HG03064 (cell line): Measurements from ENCODE around the gene TEX52.
"Not testable (repeated sequence)": the region's sequence is repeated elsewhere in the genome, so short reads cannot be mapped to it uniquely, and the experiment has no call there.

Experiments
- ATAC-seq: cut with Tn5 transposase; IDR thresholded peaks from one replicate; pipeline ENCODE4 v1.9.1; 2021; ENCODE audit warnings: low read depth; ENCODE audit not compliant: unreplicated experiment

Gene TEX52

DNA sequence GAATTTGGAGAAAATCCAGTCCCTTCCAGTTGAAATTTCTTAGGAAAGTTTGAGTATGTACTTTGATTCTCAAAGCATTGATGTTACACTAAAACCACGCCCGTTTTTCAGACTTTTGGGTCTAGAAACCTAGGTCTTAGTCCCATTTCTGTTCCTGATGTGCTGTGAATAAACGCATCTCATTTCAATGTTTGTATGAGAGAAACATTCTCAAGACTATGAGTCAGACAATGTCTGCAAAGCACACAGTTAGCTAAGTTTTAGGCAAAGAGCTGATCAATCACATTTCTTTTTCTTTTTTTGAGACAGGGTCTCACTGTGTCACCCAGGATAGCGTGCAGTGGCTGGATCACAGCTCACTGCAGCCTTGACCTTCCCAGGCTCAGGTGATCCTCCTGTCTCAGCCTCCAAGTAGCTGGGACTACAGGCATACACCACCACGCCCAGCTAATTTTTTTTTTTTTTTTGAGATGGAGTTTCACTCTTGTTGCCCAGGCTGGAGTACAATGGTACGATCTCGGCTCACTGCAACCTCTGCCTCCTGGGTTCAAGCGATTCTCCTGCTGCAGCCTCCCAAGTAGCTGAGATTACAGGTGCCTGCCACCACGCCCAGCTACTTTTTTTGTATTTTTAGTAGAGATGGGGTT, 12.3 kb upstream of the TEX52 start:
- not testable (repeated sequence) for ATAC-seq

GRCh38 chr12:2864198-2864597, 7.4 kb upstream of the TEX52 start:
- ATAC-seq, result no peak

DNA sequence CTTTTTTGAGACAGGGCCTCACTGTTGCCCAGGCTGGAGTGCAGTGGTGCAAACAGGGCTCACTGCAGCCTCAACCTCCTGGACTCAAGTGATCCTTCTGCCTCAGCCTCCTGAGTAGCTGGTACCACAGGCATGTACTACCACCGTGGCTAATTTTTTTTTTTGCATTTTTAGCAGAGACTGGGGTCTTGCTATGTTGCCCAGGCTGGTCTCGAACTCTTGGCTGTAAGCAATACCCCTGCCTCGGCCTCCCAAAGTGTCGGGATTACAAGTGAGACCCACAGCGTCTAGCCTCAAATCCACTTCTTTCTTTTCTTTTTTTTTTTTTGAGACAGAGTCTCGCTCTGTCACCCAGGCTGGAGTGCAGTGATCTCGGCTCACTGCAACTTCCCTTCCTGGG, 6.6 kb upstream of the TEX52 start:
- not testable (repeated sequence) for ATAC-seq

DNA sequence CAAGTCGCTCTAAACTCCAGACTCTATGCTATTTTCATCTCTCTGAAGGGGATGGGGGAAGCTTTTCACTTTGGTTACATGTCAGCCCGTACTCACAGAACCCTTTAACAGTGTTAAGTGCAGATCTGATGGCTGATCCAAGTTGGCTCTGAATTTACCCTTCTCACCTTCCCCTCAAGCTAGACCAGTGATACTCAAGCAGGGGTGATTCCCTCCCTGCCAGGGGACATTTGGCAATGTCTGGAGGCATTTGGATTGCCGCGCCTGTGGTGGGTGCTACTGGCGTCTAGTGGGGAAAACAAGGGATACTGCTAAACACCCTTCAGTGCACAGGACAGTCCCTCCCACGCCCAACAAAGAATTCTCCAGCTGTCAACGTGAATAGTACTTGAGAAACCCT, 6.0 kb upstream of the TEX52 start:
- no peak for ATAC-seq

DNA sequence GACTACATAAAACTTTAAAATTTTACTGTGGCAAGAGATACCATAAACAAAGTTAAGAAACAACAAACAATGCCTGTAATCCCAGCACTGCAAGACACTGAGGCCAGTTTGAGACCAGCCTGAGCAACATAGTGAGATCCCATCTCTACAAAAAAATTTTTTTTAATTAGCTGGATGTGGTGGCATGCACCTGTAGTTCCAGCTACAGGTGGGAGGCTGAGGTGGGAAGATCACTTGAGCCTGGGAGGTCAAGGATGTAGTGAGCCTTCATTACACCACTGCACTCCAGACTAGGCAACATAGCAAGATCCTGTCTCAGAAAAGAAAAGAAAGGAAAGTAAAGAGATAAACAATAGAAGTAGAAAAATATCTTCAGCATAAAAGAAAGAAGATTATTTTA, 3.3 kb upstream of the TEX52 start:
- ATAC-seq, result no peak

DNA sequence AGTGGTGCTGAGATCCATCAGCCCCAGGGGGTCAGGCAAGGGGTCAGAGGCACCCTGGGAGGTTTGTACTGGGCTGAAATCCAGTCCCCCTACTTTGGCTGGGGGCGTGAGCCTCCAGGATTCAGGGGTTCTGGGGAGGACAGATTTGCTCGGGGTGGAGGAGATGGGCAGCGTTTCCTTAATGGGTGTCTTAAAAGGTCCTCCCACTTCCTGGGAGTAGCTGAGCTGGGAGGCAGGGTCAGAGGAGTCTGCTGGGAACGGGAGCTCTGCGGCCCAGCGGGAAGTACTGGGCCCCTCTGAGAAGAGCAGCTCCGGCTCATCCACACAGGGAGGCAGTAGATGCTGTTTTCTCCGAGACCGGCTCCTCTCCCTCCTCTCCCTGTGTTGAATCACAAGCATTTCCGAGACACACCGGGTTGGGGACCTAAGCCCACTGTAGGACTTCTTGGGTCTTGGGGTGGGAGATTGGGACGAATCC, 2.1 kb upstream of the TEX52 start:
- no peak for ATAC-seq

GRCh38 chr12:2858334-2858733, 1.5 kb upstream of the TEX52 start:
- no peak for ATAC-seq

- no peak for ATAC-seq
Measured at GRCh38 chr12:2857576-2857975, 737 bp upstream of the TEX52 start.

GRCh38 chr12:2856051-2856450, 788 bp downstream of the TEX52 start:
- ATAC-seq, result no peak

- ATAC-seq, result no peak
Measured at GRCh38 chr12:2855546-2855945, 1.3 kb downstream of the TEX52 start.

DNA sequence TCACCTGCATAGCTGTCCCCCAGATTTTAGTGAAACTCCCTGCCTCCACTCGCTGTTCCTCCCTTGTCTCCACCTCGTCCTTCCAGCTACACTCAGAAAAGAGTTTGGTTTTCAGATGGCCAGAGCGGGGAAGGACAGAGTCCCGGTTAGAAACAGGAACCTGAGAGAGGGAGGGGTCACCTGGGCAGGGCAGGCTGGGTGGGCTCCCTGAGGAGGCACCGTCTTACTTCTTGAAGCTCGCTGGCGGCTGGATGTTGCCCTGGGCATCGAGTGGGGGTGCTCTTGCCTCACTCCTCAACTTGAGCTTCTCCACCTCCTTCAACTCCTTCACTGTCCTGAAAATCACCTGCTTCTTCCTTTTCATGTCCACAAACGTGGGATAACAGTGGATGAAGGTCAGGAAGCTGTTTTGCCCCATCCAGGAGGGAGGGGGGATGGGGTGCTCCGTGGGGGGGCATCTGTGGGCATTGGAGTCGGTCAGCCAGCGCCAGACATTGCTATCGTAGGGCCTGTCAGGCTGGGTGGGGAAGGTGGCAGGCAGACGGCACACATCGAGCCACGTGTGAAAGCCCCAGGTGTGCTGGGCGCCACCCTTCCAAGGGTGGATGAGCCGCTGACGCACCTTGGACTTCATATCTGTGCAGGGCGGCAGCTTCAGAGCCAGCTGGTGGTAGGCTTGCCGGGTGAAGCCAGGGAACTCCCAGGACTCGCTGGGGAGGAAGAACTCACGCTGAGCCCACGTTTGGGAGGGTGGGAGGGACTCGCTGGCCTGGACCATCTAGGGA, 2.0 kb downstream of the TEX52 start:
- no peak for ATAC-seq

DNA sequence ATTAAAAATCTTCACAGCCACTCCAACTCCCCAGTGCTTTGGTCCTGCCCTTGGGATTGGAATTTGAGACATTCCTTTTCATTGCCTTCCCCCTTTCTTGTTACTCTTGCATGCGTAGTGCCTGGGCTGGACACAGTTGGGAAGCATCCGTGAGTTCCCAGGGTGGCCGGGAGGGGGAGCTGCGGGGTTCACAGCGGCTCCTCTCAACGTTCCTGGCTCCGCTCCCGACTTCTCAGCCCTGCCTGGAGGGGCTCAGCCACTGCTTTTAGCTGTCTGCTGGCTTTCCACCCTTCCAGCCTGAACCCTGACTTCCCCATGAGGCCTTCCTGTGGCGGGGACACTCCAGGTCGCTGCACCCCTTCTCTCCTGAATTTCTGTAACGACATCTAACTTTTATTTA, 3.2 kb downstream of the TEX52 start:
- ATAC-seq, result no peak

DNA sequence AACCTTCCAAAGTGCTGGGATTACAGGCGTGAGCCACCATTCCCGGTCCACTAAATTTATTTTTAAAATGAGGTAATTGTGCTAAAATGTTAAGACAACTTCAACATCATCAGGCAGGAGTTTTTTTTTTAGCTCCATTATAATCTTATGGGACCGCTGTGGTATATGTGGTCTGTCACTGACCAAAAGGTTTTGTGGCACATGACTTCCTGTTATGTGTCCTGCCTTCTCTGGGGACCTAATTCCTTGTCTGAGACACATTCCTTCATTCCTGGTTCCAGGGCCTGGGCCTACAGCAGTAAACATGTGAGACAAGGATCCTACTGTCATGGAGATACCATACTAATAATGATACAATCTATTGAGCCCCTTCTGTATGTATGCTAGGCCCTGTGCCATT, 4.9 kb downstream of the TEX52 start:
- no peak for ATAC-seq

GRCh38 chr12:2845280-2845679, 11.6 kb downstream of the TEX52 start:
- no peak for ATAC-seq

DNA sequence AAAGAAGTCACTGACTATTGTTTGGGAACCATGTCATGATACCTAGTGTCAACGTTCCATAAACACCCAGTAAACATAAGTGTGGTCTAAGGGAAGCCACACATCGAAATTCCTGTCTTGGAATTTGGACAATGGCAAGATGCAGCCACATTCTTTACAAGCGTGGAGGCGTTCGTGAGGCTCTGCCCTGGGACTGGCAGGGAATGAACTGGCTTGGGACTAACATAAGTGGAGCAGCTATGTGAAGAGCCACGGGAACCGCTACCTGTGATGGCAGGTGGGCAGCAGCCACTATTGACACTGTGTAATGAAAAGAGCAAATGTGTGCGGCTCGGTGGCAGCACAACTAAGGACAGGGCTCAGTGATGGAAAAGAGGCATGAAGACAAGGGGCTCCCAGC, 12.1 kb downstream of the TEX52 start:
- ATAC-seq, result no peak

DNA sequence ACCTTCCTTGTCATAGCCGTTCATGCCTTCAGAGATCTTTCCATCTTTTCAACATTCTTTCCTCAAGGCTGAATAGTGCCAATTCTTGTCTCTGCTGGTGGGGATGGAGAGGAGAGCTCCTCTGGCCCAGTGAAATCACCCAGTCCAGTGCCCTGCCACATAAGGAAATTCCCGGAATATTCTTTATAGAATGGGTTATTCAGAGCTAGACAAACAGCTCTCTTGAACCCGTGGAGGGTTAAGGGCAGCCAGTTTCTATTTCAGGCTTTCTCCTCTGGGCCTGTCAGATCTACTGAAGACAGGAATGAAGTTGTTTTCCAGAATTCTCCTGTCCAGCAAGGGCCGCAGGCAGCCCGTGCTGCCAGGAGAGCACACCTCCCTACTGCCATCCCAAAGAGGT, 13.9 kb downstream of the TEX52 start:
- ATAC-seq, result no peak

DNA sequence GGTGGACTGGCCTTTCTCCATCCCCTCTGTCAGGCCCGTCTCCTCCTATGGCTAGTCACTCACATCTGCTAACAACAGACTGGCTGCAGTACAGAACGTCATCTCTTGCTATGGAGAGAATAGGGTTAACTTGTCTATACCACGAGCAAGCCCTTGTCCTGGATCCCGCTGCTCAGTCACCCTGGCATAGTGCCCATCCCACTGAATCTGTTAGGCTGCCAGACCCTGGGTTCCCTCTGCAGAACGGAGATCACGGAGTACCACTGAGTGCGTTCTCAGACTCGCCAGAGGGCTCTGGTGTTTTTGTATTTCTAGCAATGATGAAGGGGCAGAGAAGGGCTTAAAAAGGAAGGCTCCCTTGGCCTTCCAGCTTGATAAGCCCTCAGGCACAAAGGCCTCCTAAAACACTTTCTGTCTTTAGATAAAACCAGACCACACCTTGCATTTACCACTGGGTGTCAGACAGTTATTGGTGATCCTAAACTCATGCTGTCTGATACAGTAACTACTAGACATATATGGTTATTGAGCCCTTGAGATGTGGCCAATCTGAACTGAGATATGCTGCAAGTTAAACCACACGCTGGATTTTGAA, 15.7 kb downstream of the TEX52 start:
- no peak for ATAC-seq

DNA sequence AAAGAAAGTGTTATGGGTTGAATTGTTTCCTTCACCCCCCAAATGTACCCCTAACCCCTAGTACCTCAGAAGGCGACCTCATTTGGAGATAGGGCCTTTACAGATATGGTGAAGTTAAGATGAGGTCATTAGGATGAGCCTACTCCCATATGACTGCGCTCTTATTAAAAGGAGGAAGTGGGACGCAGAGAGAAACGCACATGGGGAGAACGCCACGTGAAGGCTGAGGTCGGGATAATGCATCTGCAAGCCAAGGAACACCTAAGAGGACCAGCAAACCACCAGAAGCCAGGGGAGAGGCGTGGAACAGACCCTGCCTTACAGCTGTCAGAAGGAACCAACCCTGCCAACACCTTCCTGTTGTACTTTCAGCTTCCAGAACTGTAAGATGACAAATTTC, 20.3 kb downstream of the TEX52 start:
- no peak for ATAC-seq

GRCh38 chr12:2835691-2836403, 21.0 kb downstream of the TEX52 start:
- no peak for ATAC-seq

DNA sequence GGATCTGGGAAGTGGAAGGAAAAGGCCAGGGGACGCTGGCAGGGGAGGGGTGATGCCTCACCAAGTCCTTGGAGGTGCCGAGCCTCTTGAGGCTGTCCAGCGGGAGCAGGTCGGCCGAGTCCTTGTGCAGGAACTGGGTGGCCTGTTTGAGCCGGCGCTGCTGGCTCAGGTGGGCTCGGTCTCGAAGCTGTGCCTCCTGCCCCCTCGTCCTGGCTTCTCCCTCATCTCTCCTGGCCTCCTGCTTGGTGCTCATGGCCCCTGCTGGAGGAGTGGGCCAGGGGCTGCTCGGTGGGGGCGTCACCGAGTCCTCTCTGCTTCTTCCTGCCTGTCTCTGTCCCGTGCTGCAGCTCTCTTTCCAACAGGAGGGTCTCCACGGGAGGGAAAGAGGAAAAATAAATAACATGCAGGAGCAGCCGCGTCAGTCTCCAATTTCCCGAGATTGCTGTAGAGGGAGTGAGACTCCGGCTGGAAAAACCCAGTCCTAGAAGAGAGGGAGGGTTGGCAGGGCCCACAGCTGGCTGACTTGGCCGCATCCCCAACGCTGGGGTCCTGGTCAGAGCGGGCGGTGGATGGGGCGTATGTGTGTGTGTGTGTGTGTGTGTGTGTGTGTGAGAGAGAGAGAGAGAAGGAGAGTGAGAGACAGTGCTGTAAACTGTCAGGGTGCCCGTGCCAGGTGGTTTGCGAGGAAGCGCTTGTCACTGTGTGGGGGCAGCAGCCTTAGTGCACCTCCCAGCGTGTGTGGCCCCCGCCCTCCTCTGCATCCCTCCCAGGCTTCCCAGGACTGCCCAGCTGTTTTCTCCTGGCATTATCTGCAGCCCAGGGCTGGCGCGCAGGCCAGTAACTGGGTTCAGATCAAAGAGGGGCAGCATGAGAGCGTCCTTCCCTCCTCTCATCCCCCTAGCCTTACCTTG, 22.0 kb downstream of the TEX52 start, which contains the start of gene NRIP2:
NRIP2 (minus strand) TSS at position 455 of the 911 bp plus-strand sequence; CDS start at position 403, 52 bp downstream.
- ATAC-seq, result no peak
